RWPE1 (cell line): Measurements from ENCODE around the gene TRIM47.

Source experiments
- CTCF ChIA-PET: fragments of 350-600 bp; sonication (Branson Sonifier 250); formaldehyde crosslinking; extraction: SDS; loops from one replicate; lab custom pipeline; 2021; lab: Yijun Ruan, JAX
- POLR2A ChIA-PET: fragments of 400-600 bp; formaldehyde crosslinking; extraction: SDS; loops from one replicate; lab custom pipeline; 2020; ENCODE audit warnings: antibody characterized with exemption; ENCODE audit not compliant: low non-redundant PET; lab: Yijun Ruan, JAX
- DNase-seq: peaks from one replicate; pipeline ENCODE4 v3.0.0; 2012; ENCODE audit warnings: low spot score
- H3K27ac ChIP-seq: fragments of 450-650 bp; 2 replicates; pipeline ENCODE4 v1.5.1; 2017
- TF ChIP-seq, protein P1 (sequence below): fragments of 450-650 bp; conservative IDR thresholded peaks from 2 replicates; pipeline ENCODE4 v1.5.1; 2017; ENCODE audit warnings: low read depth, mild to moderate bottlenecking

TRIM47 gene

DNA sequence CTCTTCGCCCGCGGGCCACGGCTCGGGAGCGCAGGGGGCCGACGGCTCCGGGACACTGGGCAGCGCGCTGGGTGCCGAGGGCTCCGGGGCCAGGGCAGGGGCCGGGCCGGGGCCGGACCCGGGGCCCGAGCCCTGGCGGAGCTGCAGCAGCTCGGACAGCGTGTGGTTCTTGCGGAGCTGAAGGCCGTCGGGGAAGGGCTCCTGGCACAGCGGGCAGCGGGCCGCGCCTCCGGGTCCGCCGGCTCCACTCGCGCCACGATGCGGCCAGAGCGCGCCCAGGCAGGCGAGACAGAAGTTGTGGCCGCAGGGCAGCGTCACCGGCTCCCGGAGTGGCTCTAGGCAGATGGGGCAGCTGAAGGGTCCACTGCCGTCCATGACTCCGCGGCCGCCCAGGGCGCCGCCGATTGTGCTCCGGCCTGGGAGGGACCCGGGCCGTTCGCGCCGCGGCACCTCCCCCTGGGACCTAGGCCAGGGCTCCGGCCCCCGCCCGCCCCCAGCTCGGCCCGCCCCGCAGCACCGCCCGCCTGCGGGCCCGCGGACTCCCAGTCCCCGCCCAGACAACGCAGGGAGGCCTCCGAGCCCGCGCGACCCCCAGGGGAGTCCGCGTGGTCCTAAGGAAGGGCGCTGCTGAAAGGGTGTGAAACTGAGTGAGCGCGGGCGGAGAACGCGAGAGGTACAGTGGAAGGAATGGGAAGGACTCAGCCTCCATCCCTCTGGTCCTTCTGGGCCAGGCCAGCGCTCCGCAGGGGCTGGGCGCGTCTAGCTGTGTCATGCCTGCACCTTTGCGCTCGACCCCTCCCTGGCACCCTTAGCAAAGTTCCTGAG, at the start of gene TRIM47:
Gene TRIM47, minus strand, starts transcription at position 408 of the 825 bp plus-strand sequence. Its CDS starts 33 bp downstream, at position 375.
- H3K27ac ChIP-seq: peak within 1 kb of the TSS; percentile 98
- peak; percentile 52 for DNase-seq
- TF ChIP-seq, protein P1, sequence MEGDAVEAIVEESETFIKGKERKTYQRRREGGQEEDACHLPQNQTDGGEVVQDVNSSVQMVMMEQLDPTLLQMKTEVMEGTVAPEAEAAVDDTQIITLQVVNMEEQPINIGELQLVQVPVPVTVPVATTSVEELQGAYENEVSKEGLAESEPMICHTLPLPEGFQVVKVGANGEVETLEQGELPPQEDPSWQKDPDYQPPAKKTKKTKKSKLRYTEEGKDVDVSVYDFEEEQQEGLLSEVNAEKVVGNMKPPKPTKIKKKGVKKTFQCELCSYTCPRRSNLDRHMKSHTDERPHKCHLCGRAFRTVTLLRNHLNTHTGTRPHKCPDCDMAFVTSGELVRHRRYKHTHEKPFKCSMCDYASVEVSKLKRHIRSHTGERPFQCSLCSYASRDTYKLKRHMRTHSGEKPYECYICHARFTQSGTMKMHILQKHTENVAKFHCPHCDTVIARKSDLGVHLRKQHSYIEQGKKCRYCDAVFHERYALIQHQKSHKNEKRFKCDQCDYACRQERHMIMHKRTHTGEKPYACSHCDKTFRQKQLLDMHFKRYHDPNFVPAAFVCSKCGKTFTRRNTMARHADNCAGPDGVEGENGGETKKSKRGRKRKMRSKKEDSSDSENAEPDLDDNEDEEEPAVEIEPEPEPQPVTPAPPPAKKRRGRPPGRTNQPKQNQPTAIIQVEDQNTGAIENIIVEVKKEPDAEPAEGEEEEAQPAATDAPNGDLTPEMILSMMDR: 0 out of 2 replicates have a peak, but pooled peaks have one; percentile 20
- ChIA-PET POLR2A (interaction anchor here (0.7 kb wide), 2 partner anchors 23 to 98 kb away, joined by 3 read pairs; partner anchors contain the start of gene WBP2), CTCF (interaction anchor here (0.7 to 2.2 kb wide), 9 partner anchors 9 to 115 kb away, joined by 3 to 8 read pairs (median 4); partner anchors contain the start of gene TRIM65)

DNA sequence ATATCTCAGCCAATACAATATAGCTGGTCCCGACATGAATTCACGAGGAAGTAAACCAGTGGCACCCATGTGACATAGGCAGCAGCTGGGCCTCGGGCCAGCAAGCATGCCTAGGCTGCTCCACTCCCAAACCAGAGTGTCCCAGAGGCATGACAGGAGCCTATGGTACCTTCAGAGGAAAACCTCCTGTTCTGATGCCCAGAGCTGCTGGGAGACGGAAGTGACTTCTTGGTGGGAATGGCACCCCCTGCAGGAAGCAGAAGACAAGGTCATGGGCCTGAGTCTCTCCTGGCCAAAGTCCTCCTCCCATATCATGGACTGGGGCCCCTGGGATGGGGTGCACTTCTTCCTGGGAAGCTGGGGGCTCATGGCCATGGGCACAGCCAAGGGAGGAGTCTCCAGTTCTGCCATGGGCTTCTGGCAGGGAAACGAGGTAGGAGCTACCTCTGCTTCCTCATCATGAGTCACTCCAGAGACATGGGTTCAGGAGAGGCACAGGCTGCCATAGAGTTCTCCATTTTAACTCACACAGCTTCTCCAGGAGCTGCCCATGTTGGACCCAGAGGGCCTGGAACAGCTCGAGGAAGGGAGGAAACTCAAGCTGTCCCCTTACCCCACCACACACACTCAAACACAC, 49.0 kb upstream of the TRIM47 start:
- TF ChIP-seq, protein P1: no peak
- peak; percentile 10 for DNase-seq
- POLR2A ChIA-PET: interaction anchor here (0.6 to 1.5 kb wide), 2 partner anchors 13 to 21 kb away, joined by 3 to 4 read pairs; partner anchors contain the start of gene FBF1
- CTCF ChIA-PET: interaction anchor here (0.5 to 1.7 kb wide), 6 partner anchors 14 to 883 kb away, joined by 3 to 7 read pairs (median 3); partner anchors contain the start of gene WBP2
- peak overlapping the region; percentile 71 for H3K27ac ChIP-seq

GRCh38 chr17:75926456-75926855, 48.1 kb upstream of the TRIM47 start:
- ChIA-PET CTCF (interaction anchor here (1.2 kb wide), 1 partner anchor 15 kb away, joined by 3 read pairs; no protein-coding TSS in a partner anchor), POLR2A (interaction anchor here (1.5 kb wide), 1 partner anchor 14 kb away, joined by 4 read pairs; the partner anchor contains the start of gene FBF1)
- H3K27ac ChIP-seq: peak overlapping the region; percentile 71
- DNase-seq: no peak
- TF ChIP-seq, protein P1: no peak

GRCh38 chr17:75925912-75926311, 47.5 kb upstream of the TRIM47 start:
- POLR2A ChIA-PET: interaction anchor here (1.5 kb wide), 1 partner anchor 15 kb away, joined by 4 read pairs; the partner anchor contains the start of gene FBF1
- CTCF ChIA-PET: interaction anchor here (0.6 kb wide), 1 partner anchor 191 kb away, joined by 3 read pairs; no protein-coding TSS in a partner anchor
- TF ChIP-seq, protein P1: no peak
- H3K27ac ChIP-seq: peak overlapping the region; percentile 71
- DNase-seq: no peak

DNA sequence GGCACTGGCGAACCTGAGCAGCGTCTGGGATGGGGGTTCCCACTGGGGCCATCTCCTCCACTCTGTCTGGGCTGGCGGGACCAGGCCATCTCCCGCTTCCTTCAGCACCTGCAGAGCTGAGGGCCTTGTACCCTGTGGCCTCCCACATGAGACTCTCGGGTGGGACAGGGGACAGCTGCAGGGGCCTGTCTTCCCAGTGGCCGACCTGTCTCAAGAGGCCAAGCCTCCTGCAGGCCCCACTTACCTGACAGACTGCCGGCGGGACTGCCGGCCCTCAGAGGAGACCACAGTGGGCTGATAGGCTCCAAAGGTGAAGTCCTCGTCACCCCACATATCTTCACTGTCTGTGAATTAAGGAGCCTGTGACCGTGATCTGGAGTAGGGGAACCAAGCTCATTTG, 46.7 kb upstream of the TRIM47 start:
- TF ChIP-seq, protein P1: no peak
- CTCF ChIA-PET: interaction anchor here (0.6 kb wide), 1 partner anchor 192 kb away, joined by 3 read pairs; no protein-coding TSS in a partner anchor

More for the DNA sequence above, 46.7 kb upstream of the TRIM47 start:
- H3K27ac ChIP-seq: peak overlapping the region; percentile 71
- DNase-seq: no peak
- POLR2A ChIA-PET: no interaction called here
